ENCODE measurements around the gene ZFAND2B. TPM values are rescaled to one million over a fixed set of nuclear protein-coding genes. Genes with fewer than 3 reads are reported as not detected.
A peak's percentile ranks its signal among the peaks of the same experiment; 100 is the strongest.

Gene ZFAND2B
- polyA plus RNA-seq, 1 donor (not counting 4 experiments of a cell fraction or from before 2014, with no cell fraction given) = 23.2 TPM

DNA sequence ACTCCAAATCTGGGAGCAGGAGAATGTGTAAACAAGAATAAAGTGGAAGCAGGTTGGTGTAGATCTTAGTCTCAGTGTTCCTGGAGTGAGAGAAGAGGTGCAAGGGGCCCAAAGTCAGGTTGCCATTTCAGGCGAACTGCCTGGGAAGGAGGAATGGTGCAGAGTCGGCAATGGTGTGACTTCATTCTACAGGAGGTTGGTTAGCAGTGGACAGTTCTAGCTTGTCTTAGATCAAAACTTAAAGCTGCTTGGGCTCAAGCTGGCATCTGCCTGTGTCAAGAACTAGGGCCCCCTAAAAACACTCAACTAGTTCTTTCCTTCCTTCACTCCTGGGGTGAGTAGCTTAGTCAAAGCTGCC is 42.2 kb downstream of the ZFAND2B start:
- peak overlapping the region; percentile 88 for H3K27ac ChIP-seq (ENCODE audit: control insufficient read depth, insufficient read depth, low read length)
- H4K20me1 ChIP-seq (ENCODE audit: control insufficient read depth, extremely low read depth, insufficient read depth, low read length) = peaks cover 5% of the 10 kb centered on the region
- peak overlapping the region in 2 of 3 experiments; percentile 3 to 38 for H3K4me3 ChIP-seq (ENCODE audit: control insufficient read depth in 2 of 3, extremely low read depth in 1 of 3, insufficient read depth in 2 of 3, low read depth in 1 of 3, low read length in 3 of 3)
- no peak overlapping the region for H2AFZ ChIP-seq (ENCODE audit: control insufficient read depth, low read length)
- dilution Hi-C loops (cut with MboI; ENCODE audit: extremely low pct_ligation_motif_present, low sequenced_read_pairs) = no loop called here
- peaks cover 60% of the 10 kb centered on the region for H3K79me2 ChIP-seq (ENCODE audit: control insufficient read depth, insufficient read depth, low read length)
- H3K9me1 ChIP-seq (ENCODE audit: control insufficient read depth, extremely low read depth, insufficient read depth, low read length) = no peaks in the 10 kb centered on the region
- peaks cover 31 to 39% of the 10 kb centered on the region in 2 experiments for H3K36me3 ChIP-seq (ENCODE audit: control insufficient read depth in 2 of 2, extremely low read depth in 1 of 2, insufficient read depth in 2 of 2, low read length in 2 of 2)
- no peak for FAIRE-seq
- DNase-seq (ENCODE audit: low read depth, low spot score) = no peak
- TF ChIP-seq, protein P1, sequence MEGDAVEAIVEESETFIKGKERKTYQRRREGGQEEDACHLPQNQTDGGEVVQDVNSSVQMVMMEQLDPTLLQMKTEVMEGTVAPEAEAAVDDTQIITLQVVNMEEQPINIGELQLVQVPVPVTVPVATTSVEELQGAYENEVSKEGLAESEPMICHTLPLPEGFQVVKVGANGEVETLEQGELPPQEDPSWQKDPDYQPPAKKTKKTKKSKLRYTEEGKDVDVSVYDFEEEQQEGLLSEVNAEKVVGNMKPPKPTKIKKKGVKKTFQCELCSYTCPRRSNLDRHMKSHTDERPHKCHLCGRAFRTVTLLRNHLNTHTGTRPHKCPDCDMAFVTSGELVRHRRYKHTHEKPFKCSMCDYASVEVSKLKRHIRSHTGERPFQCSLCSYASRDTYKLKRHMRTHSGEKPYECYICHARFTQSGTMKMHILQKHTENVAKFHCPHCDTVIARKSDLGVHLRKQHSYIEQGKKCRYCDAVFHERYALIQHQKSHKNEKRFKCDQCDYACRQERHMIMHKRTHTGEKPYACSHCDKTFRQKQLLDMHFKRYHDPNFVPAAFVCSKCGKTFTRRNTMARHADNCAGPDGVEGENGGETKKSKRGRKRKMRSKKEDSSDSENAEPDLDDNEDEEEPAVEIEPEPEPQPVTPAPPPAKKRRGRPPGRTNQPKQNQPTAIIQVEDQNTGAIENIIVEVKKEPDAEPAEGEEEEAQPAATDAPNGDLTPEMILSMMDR (optimal IDR thresholded peaks at IDR 0.05 in 1 of 3, IDR thresholded peaks at IDR 0.05 in 1 of 3, conservative IDR thresholded peaks at IDR 0.05 in 1 of 3; ENCODE audit: extremely low read depth in 1 of 3, insufficient read depth in 2 of 3, low read length in 3 of 3) = no peak
- TF ChIP-seq EZH2 (IDR thresholded peaks at IDR 0.05; ENCODE audit: low read length) = no peak
- H3K4me2 ChIP-seq (ENCODE audit: control insufficient read depth, extremely low read depth, insufficient read depth, low read depth, low read length) = peak overlapping the region; percentile 78
- peaks cover 68% of the 10 kb centered on the region for H3K4me1 ChIP-seq (ENCODE audit: control insufficient read depth, extremely low read depth, insufficient read depth, low read length)
- peak overlapping the region; percentile 69 for H3K9ac ChIP-seq (ENCODE audit: control insufficient read depth, extremely low read depth, insufficient read depth, low read length)
- no peaks in the 10 kb centered on the region for H3K27me3 ChIP-seq (ENCODE audit: control insufficient read depth, extremely low read depth, insufficient read depth, low read length)
- no peaks in the 10 kb centered on the region for H3K9me3 ChIP-seq (ENCODE audit: control insufficient read depth, low read depth, low read length)

DNA sequence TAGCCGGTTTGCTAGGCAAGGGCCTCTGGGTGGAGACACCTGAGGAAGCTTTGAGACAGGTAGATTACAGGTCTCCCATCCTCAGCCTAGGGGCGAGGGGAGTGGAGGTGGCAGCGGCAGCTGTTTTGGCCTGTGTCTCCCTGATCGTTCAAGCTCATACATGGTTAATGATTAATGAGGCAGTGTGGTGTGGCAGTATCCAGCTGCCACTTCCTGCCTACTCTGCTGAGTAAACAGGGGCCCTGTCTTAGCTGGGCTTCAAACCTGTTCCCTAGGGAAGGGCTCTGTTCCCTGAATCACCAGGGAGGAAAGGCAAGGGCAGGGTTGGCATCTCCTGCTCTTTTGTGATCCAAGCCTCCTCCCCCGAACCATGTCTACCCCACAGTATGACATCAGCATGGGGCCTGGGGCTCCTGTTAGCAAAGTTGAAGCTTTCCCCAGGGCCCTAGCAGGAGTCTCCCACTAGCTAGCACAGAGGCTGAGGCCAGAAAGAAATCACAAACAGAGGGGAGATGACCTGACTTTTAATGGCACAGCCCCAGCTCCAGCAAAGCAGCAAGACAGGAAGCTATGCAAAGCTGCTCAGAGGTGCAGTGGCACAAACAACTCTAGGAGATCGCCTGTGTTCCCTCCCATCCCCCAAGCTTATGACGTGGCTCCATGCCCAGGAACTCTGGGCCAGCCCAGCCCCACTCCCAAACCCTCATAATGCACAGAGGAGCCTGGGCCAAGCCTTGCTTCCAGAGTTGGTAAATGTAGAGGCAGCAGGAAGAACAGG is 42.8 kb downstream of the ZFAND2B start:
- Histone ChIP-seq H2AFZ (ENCODE audit: control insufficient read depth, low read length) (no peak overlapping the region), H3K27ac (ENCODE audit: control insufficient read depth, insufficient read depth, low read length) (peak overlapping the region; percentile 88), H3K4me3 (ENCODE audit: control insufficient read depth in 2 of 3, extremely low read depth in 1 of 3, insufficient read depth in 2 of 3, low read depth in 1 of 3, low read length in 3 of 3) (peak overlapping the region; percentile 21 to 43 (median 40)), H3K36me3 (ENCODE audit: control insufficient read depth in 2 of 2, extremely low read depth in 1 of 2, insufficient read depth in 2 of 2, low read length in 2 of 2) (peaks cover 31 to 39% of the 10 kb centered on the region in 2 experiments), H3K4me2 (ENCODE audit: control insufficient read depth, extremely low read depth, insufficient read depth, low read depth, low read length) (peak overlapping the region; percentile 78), H4K20me1 (ENCODE audit: control insufficient read depth, extremely low read depth, insufficient read depth, low read length) (peaks cover 5% of the 10 kb centered on the region), H3K9ac (ENCODE audit: control insufficient read depth, extremely low read depth, insufficient read depth, low read length) (peak overlapping the region; percentile 69), H3K79me2 (ENCODE audit: control insufficient read depth, insufficient read depth, low read length) (peaks cover 60% of the 10 kb centered on the region), H3K4me1 (ENCODE audit: control insufficient read depth, extremely low read depth, insufficient read depth, low read length) (peaks cover 65% of the 10 kb centered on the region), H3K27me3 (ENCODE audit: control insufficient read depth, extremely low read depth, insufficient read depth, low read length) (no peaks in the 10 kb centered on the region), H3K9me1 (ENCODE audit: control insufficient read depth, extremely low read depth, insufficient read depth, low read length) (no peaks in the 10 kb centered on the region), H3K9me3 (ENCODE audit: control insufficient read depth, low read depth, low read length) (no peaks in the 10 kb centered on the region)
- peak; percentile 81 for DNase-seq (ENCODE audit: low read depth, low spot score)
- FAIRE-seq = peak; percentile 86
- dilution Hi-C loops (cut with MboI; ENCODE audit: extremely low pct_ligation_motif_present, low sequenced_read_pairs) = no loop called here
- TF ChIP-seq, protein P1 (optimal IDR thresholded peaks at IDR 0.05 in 1 of 3, IDR thresholded peaks at IDR 0.05 in 1 of 3, conservative IDR thresholded peaks at IDR 0.05 in 1 of 3; ENCODE audit: extremely low read depth in 1 of 3, insufficient read depth in 2 of 3, low read length in 3 of 3) = peak in 1 of 3 experiments; percentile 11
- no peak for TF ChIP-seq EZH2 (IDR thresholded peaks at IDR 0.05; ENCODE audit: low read length)
